BE2C (cell line): ENCODE measurements around the gene DDX3X.
"Not testable (repeated sequence)": the region's sequence is repeated elsewhere in the genome, so short reads cannot be mapped to it uniquely, and the experiment has no call there.

Source experiments
- DNase-seq: peaks from one replicate; pipeline ENCODE4 v3.0.0-alpha.2; 2020
- H3K27me3 ChIP-seq: fragments of 250-450 bp; sonication (Bioruptor Pico); 2 replicates; pipeline ENCODE4 v1.5.1; 2020; ENCODE audit warnings: mild to moderate bottlenecking
- H3K36me3 ChIP-seq: fragments of 250-450 bp; sonication (Bioruptor Pico); 2 replicates; pipeline ENCODE4 v1.5.1; 2020; ENCODE audit warnings: mild to moderate bottlenecking
- H3K4me1 ChIP-seq: fragments of 250-450 bp; sonication (Bioruptor Pico); 2 replicates; pipeline ENCODE4 v1.5.1; 2020
- H3K4me3 ChIP-seq: 2 replicates; pipeline ENCODE4 v1.5.1; 2011; ENCODE audit warnings: low read depth, low read length
- H3K9me3 ChIP-seq: fragments of 250-450 bp; sonication (Bioruptor Pico); 2 replicates; pipeline ENCODE4 v1.5.1; 2020
- CTCF ChIP-seq: IDR thresholded peaks from 2 replicates; pipeline ENCODE4 v1.5.1; 2012; ENCODE audit warnings: mild to moderate bottlenecking, low read depth, low read length

Gene DDX3X

DNA sequence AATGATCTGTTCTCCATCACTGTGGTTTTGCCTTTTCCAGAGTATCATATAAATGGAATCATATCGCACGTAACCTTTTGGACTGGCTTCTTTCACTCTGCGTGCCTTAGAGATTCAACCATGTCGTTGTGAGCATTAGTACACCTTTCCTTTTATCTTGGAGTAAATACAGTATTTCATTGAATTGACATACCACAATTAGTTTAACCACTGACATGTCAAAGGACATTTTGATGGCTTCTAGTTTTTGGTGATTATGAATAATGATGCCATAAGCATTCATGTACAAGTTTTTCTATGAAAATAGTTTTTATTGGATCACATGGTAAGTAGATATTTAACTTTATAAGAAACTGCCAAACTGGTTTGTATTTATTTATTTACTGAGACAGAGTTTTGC, 35.2 kb downstream of the DDX3X start:
- H3K9me3 ChIP-seq = no peaks in the 10 kb centered on the region
- H3K27me3 ChIP-seq = no peaks in the 10 kb centered on the region
- DNase-seq = no peak
- no peaks in the 10 kb centered on the region for H3K36me3 ChIP-seq
- H3K4me3 ChIP-seq = no peak overlapping the region
- no peak for TF ChIP-seq CTCF
- no peaks in the 10 kb centered on the region for H3K4me1 ChIP-seq

GRCh38 chrX:41371575-41371974, 37.6 kb downstream of the DDX3X start:
- not testable (repeated sequence) for H3K9me3 ChIP-seq, H3K4me1 ChIP-seq, H3K4me3 ChIP-seq, H3K27me3 ChIP-seq, H3K36me3 ChIP-seq, DNase-seq

- Histone ChIP-seq H3K9me3 (no peaks in the 10 kb centered on the region), H3K36me3 (no peaks in the 10 kb centered on the region), H3K27me3 (no peaks in the 10 kb centered on the region), H3K4me1 (no peaks in the 10 kb centered on the region), H3K4me3 (no peak overlapping the region)
- no peak for TF ChIP-seq CTCF
- DNase-seq = no peak
These were observed 40.1 kb downstream of the DDX3X start for GRCh38 chrX:41373989-41374606.

- H3K4me3 ChIP-seq = no peak overlapping the region
- H3K9me3 ChIP-seq = no peaks in the 10 kb centered on the region
- H3K27me3 ChIP-seq = no peaks in the 10 kb centered on the region
- no peak for DNase-seq
- no peaks in the 10 kb centered on the region for H3K36me3 ChIP-seq
- H3K4me1 ChIP-seq = no peaks in the 10 kb centered on the region
- TF ChIP-seq CTCF = no peak
These were observed 43.7 kb downstream of the DDX3X start for GRCh38 chrX:41377624-41378023.

DNA sequence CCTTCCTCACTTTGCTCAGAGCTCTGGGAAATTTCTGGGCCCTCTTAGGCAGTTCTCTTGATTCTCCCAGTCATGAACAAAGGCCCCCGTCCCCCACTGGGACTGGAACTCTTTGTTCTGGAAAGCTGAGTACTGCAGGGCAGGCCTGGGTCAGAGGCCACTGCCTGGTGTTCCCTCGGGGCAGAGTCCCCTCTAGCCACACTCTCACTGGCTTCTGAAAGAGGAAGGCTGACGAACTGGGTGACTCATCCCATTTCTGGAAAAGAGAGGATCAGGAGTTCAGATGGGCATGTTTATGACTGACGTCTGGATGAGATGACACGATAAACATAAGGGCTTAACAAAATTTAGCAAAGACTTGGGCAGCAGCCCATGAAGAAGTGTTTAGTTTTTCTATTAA, 47.7 kb downstream of the DDX3X start:
- TF ChIP-seq CTCF = no peak
- H3K4me3 ChIP-seq = no peak overlapping the region
- DNase-seq = peak; percentile 68
- no peaks in the 10 kb centered on the region for H3K36me3 ChIP-seq
- H3K9me3 ChIP-seq = no peaks in the 10 kb centered on the region
- no peaks in the 10 kb centered on the region for H3K4me1 ChIP-seq
- no peaks in the 10 kb centered on the region for H3K27me3 ChIP-seq

DNA sequence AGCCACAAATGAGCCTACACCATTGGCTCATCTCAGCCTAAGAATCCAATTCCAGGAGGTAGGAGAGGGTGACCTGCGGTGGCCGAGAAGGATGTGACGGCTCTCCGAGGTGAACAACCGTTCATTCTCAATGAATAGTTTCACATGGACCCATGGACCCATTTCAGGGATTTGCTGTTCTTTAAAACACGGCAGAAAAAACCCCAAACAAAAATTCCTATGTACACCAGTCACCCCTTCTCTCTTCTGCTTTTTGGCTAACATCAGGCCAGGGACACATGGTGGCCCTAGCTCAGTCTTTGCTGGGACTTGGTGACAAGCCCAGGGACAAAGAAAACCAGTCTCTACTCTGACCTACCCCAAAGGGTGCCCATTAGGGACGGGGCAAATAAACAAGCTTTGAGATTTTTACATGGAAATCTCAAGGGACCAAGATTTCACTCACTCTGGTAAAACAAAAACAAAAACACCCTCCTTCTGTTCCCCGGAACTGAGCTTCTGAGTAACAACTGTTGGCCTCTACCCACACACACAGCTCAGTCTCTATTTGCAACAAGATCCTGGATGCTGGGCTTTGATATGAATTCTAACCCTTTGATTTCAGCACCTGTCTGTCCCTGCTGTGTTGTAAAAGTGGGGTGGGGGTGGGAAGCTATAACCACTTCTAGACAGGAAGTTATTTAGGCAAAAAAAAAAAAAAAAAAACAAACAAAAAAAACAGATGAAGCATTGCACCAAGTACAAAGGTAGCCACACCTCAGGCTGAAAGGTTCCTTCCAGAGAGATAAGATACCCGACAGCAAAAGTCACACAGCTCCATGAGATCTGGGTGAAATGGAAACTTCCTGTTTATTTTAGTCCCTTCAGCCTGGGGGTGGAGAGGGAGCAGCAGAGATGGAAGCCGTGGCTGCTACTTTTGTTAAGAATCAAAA, 49.0 kb downstream of the DDX3X start:
- no peak for TF ChIP-seq CTCF
- no peaks in the 10 kb centered on the region for H3K36me3 ChIP-seq
- no peaks in the 10 kb centered on the region for H3K4me1 ChIP-seq
- no peaks in the 10 kb centered on the region for H3K27me3 ChIP-seq
- DNase-seq = no peak
- no peak overlapping the region for H3K4me3 ChIP-seq
- H3K9me3 ChIP-seq = no peaks in the 10 kb centered on the region
